D721Med (cell line): ENCODE data around the gene LRRC1.

Experiments
- DNase-seq: peaks from one replicate; pipeline ENCODE4 v3.0.0; 2011; ENCODE audit warnings: low spot score; ENCODE audit not compliant: insufficient read length
- FAIRE-seq: peaks from 2 replicates; lab custom pipeline; 2011; peaks lifted over from hg19 to GRCh38; lab: Jason Lieb, UNC
- CTCF ChIP-seq: IDR thresholded peaks from 2 replicates; pipeline ENCODE4 v1.5.1; 2012; ENCODE audit warnings: mild to moderate bottlenecking, control low read depth; ENCODE audit not compliant: insufficient read depth; ENCODE audit errors: missing control alignments

Gene LRRC1

GRCh38 chr6:53961679-53962370 is 167.0 kb downstream of the LRRC1 start:
- no peak for DNase-seq
- no peak for TF ChIP-seq CTCF
- no peak for FAIRE-seq

- FAIRE-seq (no peak), DNase-seq (no peak)
- TF ChIP-seq CTCF = no peak
Measured at GRCh38 chr6:53962646-53963045, 167.8 kb downstream of the LRRC1 start.

- DNase-seq (no peak), FAIRE-seq (no peak)
- TF ChIP-seq CTCF = no peak
Measured at GRCh38 chr6:53967415-53967814, 172.6 kb downstream of the LRRC1 start.
